CD4-positive, alpha-beta T cell treated with Interleukin-12 subunit alpha and Interleukin-12 subunit beta, for 1 hour (primary cell): ENCODE results near the gene MAPK12.

Source experiments
- DNase-seq: peaks from one replicate; pipeline ENCODE4 v3.0.0-alpha.2; 2020

The MAPK12 gene

DNA sequence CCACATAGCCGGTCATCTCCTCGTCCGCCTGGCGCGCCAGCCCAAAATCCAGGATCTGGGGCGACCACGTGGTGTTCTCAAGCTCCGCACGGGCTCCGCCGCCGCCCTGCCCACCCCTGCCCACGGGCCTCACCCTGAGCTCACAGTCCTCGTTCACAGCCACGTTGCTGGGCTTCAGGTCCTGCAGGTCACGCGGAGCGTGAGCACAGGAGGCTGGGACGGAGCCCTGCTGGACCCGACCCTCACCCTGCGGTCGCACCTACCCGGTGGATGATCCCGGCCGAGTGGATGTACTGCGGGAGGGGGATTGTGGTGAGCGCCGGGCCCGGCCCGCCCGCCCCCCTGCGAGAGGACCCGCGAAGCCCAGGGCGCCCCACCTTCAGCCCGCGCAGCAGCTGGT lies 5.5 kb upstream of the MAPK12 start:
- no peak for DNase-seq

- no peak for DNase-seq
Observed at GRCh38 chr22:50264946-50265669, 3.6 kb upstream of the MAPK12 start.

- no peak for DNase-seq
Observed at GRCh38 chr22:50264104-50264745, 2.7 kb upstream of the MAPK12 start.

DNA sequence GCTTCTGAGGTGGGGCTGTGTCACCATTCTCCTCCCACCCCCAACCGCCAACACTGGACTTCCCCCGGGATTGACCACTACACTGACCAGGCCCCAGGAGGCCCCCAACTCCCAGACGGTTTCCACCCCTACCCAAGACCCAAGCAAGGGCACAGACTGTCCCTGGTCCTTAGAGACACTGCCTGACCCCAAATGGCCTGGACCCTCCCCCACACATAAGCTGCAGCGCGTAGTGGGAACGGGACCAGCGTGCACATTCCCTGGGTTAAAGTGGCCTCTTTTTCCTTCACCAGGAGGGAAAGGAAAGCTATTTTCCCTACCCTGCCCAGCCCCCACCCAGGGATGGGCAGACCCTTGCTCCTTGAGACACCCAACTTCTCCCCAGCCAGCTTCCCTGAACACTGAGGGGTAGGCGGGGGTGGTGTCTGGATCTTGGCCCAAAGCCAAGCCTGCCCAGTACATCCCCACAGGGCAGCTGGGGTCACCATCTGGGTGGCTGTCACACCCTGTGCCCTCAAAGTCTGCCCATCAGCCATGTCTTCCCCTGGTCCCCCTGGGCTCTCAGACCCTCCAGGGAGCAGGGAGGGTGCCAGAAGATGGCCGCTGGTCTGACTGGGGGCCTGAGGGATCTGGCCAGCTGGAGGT lies 1.6 kb upstream of the MAPK12 start:
- DNase-seq, result no peak

GRCh38 chr22:50262460-50262911 lies 1.0 kb upstream of the MAPK12 start:
- DNase-seq, result no peak

DNA sequence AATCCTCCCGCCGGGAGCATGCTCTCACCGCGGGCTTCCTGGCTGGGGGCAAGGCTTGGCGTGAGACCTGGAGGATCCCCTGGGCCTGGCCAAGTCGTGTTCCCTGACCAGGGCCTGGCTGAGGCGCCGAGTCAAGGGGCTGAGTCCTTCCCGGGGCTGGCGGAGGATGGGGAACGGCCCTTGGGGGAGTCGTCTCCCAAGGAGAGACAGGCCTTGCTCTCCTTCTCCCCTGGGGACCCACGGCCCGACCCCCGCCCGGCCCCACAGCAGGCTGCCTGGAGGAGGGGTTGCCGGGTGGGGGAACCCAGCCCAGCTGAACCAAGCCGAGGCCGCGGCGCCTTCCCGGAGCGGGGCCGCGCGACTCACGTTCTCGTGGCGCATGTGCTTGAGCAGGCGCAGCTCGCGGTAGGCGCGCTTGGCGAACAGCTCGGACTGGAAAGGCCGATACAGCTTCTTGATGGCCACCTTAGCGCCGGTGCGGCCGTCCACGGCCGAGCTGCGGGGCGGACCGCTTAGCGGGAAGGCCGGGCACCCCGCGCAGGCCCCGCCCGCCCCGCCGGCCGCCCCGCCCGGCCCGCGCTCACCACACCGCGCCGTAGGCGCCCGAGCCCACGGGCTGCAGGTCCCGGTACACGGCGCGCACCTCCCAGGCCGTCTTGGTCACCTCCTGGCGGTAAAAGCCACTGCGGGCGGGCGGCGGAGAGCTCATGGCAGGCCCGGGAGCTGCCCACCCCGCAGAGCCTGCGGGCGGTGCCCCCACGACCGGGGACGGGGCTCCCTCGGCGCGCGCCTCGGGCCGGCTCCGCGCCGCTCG lies 475 bp downstream of the MAPK12 start:
- DNase-seq, result no peak

- no peak for DNase-seq
Observed at GRCh38 chr22:50260434-50260800, 1.1 kb downstream of the MAPK12 start.

- no peak for DNase-seq
Observed at GRCh38 chr22:50259302-50259701, 2.2 kb downstream of the MAPK12 start.

DNA sequence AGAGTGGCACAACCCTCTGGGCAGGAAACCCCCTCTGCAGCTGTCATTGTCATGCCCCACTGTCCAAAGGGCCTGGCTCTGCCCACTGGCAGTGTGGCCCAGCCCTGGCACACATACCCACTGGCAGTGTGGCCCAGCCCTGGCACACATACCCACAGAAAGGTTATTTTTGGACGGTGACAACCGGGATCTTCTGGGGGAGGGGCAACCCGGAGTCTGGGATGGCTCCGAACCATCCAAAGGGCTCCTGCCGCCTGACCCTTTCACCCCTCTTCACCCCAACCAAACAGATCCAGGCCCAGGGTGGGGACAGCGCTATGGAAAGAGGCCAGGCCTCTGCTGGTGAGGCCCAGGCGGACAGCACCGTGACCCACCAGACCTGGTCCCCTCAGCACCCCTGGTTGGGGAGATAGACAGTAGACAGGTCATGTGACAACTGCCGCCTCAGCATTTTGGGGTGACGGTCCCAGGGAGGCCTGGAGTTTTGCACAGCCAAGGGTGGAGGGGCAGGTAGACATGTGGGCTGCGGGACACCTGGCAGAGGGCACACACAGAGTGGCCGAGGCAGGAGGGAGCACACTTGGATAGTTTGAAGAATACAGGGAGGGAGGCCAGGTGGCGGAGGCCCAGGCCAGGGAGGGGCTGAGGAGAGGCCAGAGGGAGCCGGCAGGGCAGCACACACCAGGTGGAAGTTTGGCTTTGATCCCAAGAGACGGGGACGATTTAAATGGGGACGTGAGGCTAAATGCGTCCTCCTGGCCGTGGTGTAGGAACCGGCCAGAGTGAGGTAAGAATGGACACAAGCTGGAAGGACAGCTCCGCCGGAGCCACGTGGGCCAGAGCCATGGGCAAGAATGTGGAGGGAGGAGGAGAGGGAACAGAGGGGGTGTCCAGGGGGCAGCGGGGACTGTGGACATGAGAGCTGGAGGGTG lies 2.9 kb downstream of the MAPK12 start:
- no peak for DNase-seq

DNA sequence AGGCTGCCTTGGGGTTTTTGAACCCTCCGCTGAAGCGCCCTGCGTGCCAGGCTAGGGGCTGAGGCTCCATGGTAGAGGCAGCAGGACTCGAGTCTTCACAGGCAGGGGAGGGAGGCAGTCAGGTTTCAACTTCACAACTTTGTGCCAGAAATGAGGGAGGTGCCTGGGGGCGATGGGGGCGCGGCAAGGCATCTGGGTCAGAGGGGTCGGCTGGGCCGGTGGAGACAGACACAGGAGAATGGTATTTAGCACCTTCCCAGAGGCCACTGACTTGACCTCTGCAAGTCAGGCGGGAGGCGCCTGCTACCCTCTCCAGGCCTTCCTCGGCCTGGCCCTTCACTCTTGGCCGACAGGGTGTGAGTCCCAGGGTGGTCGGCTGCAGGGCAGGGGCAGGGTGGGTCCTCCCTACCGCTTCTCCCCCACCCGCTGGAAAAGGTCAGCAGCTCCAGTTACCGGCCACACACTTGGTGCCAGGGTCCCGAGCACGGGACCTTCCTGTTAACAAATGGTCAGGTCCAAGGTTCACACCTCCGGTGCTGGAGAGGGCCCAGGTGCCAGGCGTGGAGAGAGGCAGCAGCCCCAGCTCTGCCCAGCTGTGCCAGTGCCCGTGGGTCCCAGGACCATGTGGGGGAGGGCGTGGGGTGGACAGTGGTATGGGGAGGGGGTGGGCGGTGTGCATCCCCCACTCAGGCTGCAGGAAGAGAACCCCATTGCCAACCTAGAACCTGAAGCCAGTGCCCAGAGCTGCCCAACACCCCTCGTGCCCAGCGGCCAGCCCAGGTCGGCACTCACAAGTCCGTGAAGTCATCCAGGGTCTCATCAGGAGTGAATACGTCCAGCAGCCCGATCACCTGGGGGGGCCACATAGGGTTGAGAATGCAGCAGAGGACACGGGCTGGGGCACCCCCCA lies 3.8 kb downstream of the MAPK12 start:
- no peak for DNase-seq

DNA sequence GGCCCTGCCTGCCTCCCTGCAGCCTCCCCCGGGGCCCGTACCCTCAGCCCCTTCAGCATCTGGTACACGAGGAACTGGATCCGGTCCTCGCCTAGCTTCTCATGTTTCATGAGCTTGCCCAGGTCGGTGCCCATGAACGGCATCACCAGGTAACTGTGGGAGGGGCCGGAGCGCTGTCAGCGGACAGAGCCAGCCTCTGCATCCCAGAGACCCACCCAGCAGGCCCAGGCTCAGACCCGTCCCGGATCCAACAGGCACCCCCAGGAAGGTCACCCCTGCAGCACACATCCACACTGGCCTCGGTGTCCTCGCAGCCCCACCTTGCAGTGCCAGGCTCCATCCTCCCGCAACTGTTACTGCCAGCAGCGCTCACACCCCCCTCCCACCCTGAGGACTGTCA lies 4.4 kb downstream of the MAPK12 start:
- no peak for DNase-seq

- no peak for DNase-seq
Observed at GRCh38 chr22:50256258-50256862, 5.1 kb downstream of the MAPK12 start.

GRCh38 chr22:50255607-50256006 lies 5.9 kb downstream of the MAPK12 start:
- DNase-seq, result no peak

DNA sequence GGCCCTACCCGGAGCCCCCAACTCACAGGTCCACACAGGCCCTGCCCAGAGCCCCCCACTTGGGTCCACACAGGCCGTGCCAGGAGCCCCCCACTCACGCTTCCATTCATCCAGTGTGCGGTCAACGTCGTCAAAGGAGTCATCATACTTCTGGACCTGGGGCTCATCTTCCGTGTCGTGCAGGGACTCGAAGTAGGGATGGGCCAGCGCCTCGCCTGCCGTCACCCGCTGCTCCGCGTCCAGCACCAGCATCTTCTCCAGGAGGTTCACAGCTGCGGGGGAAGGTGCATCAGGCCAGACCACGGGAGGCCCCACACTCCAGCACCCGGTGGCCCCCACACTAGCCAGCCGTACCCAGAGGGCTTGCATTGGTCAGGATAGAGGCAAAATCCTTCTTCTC lies 6.4 kb downstream of the MAPK12 start:
- DNase-seq, result no peak

DNA sequence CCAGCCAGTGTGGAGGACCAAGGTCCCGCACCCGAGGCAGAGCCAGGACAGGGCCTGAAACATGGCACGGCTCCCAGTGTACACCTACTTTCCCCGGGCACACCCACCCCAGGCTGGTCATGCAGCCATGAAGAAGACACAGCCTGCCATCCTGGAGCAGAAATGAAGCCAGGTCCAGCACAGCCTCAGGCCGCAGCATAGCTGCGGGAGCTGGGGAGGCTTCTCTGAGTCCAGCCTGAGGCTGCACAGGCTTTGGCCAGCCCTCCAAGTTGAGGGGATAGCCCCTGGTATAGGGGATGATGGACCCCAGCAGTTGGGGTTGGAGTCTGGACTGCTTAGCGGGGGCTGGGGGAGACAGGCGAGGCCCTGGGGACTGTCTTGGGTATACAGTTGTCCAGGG lies 7.5 kb downstream of the MAPK12 start:
- no peak for DNase-seq

- DNase-seq, result no peak
Observed at GRCh38 chr22:50253046-50253915, 8.2 kb downstream of the MAPK12 start.

GRCh38 chr22:50252082-50253045 lies 9.1 kb downstream of the MAPK12 start:
- DNase-seq, result peak; percentile 77

DNA sequence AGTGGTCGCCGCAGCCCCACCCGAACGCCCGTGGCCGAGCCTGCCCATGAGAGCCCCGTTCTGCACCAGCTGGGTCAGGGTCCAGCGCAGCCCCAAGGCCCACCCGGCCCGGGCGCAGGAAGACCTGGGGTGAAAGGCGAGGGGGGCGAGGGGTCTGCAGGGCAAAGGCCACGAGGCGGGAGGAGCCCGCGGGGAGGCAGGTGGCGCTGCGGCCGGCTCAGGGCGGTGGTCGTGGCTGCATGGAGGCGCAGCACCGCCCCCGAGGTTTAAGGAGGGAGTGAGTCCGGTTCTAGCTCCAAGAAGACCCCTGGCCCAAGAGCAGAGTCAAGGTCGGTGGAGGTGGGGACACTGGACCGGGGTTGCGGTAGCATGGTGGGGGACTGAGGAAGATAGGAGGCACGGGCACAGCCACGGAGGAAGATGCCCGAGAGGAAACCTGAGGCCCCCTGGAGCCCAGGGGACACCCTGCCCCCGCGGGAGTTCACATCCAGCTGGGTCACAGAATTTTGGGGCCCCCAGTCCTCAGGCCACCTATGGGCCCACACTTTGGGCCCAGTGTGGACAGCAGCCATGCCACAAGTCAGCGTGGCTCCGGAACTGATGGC lies 9.9 kb downstream of the MAPK12 start:
- DNase-seq, result no peak
